Neural crest cell (in vitro differentiated cells): ENCODE measurements around the gene BIRC6. TPM values are rescaled to one million over a fixed set of nuclear protein-coding genes. Genes with fewer than 3 reads are reported as not detected.

Source experiments
- DNase-seq: peaks from one replicate; pipeline ENCODE4 v3.0.0; 2021; ENCODE audit warnings: low read depth, mixed read lengths, low spot score
- H3K27ac Mint-ChIP-seq: one replicate; pipeline ENCODE4 v1.8.0; 2021; ENCODE audit warnings: mild to moderate bottlenecking, mixed read lengths; ENCODE audit not compliant: unreplicated experiment
- H3K27me3 Mint-ChIP-seq: 2 replicates; pipeline ENCODE4 v1.8.0; 2021; ENCODE audit warnings: low read depth, mild to moderate bottlenecking, mixed read lengths
- H3K36me3 Mint-ChIP-seq: 2 replicates; pipeline ENCODE4 v1.8.0; 2021; ENCODE audit warnings: low read depth, mild to moderate bottlenecking, mixed read lengths
- H3K4me1 Mint-ChIP-seq: 2 replicates; pipeline ENCODE4 v1.8.0; 2021; ENCODE audit warnings: mixed read lengths
- H3K4me3 Mint-ChIP-seq: one replicate; pipeline ENCODE4 v1.8.0; 2021; ENCODE audit warnings: mild to moderate bottlenecking, mixed read lengths
- H3K9me3 Mint-ChIP-seq: 2 replicates; pipeline ENCODE4 v1.8.0; 2021; ENCODE audit warnings: mixed read lengths
- total RNA-seq: library from RNA; stranded (reverse); gene quantifications from 2 replicates; pipeline ENCODE4 v1.2.1, GENCODE V29; 2021
- TF ChIP-seq, protein P1 (sequence below): fragments of 200-600 bp; sonication (generic); conservative IDR thresholded peaks from 2 replicates; pipeline ENCODE4 v1.5.0; 2021; ENCODE audit warnings: antibody characterized with exemption, mild to moderate bottlenecking

Gene BIRC6
- total RNA-seq, 1 donor from 2014 or later, result 76.8 TPM

GRCh38 chr2:32611366-32611765, 254.5 kb downstream of the BIRC6 start:
- H3K36me3 Mint-ChIP-seq, result peaks cover 14% of the 10 kb centered on the region

DNA sequence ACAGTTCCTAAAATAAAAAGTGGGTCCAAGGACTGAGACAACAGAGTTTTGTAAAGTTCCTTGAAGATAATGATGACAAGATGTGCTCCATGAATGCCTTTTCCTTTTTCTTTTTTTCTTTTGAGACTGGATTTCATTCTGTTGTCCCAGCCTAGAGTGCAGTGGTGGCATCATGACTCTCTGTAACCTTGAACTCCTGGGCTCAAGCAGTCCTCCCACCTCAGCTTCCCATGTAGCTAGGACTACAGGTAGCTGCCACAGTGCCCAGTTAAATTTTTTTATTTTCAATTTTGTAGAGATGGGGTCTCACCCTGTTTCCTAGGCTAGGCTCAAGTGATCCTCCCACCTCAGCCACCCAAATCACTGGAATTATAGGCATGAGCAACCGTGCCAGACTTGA, 254.9 kb downstream of the BIRC6 start:
- Mint-ChIP-seq H3K4me3 (no peak overlapping the region), H3K27ac (no peak overlapping the region), H3K4me1 (no peaks in the 10 kb centered on the region), H3K27me3 (no peaks in the 10 kb centered on the region), H3K36me3 (peaks cover 14% of the 10 kb centered on the region), H3K9me3 (no peaks in the 10 kb centered on the region)
- no peak for DNase-seq
- TF ChIP-seq, protein P1, sequence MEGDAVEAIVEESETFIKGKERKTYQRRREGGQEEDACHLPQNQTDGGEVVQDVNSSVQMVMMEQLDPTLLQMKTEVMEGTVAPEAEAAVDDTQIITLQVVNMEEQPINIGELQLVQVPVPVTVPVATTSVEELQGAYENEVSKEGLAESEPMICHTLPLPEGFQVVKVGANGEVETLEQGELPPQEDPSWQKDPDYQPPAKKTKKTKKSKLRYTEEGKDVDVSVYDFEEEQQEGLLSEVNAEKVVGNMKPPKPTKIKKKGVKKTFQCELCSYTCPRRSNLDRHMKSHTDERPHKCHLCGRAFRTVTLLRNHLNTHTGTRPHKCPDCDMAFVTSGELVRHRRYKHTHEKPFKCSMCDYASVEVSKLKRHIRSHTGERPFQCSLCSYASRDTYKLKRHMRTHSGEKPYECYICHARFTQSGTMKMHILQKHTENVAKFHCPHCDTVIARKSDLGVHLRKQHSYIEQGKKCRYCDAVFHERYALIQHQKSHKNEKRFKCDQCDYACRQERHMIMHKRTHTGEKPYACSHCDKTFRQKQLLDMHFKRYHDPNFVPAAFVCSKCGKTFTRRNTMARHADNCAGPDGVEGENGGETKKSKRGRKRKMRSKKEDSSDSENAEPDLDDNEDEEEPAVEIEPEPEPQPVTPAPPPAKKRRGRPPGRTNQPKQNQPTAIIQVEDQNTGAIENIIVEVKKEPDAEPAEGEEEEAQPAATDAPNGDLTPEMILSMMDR, result no peak

More at GRCh38 chr2:32611366-32611765, 254.5 kb downstream of the BIRC6 start:
- Mint-ChIP-seq H3K27ac (no peak overlapping the region), H3K27me3 (no peaks in the 10 kb centered on the region), H3K4me1 (no peaks in the 10 kb centered on the region), H3K9me3 (no peaks in the 10 kb centered on the region), H3K4me3 (no peak overlapping the region)
- no peak for DNase-seq
- TF ChIP-seq, protein P1, result no peak

- Mint-ChIP-seq H3K36me3 (peaks cover 18% of the 10 kb centered on the region), H3K9me3 (no peaks in the 10 kb centered on the region), H3K4me3 (no peak overlapping the region), H3K4me1 (no peaks in the 10 kb centered on the region), H3K27me3 (no peaks in the 10 kb centered on the region), H3K27ac (no peak overlapping the region)
- no peak for DNase-seq
- TF ChIP-seq, protein P1, result no peak
Observed at GRCh38 chr2:32614084-32614483, 257.3 kb downstream of the BIRC6 start.

DNA sequence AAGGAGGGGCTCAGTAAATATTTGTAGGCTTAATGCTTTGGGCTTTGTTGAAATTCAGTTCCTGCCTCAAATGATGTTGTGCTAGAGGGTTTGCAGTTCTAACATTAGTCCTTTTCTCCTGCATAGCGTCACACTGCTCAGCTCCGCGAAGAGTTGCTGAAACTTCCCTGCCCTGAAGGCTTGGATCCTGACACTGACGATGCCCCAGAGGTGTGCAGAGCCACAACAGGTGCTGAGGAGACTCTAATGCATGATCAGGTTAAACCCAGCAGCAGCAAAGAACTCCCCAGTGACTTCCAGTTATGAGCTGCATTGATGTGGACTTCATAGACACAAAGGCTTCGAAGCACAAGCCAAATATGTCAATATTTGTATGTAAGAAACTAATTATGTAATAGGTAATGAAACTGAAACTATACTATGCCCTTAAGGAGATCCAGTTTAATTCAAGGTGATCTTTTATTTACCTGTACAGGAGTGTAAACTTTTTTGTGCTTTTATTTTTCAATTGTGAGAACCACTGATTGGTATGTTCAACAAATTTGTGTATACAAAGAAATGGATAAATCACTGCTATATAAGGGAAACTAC, 260.9 kb downstream of the BIRC6 start:
- Mint-ChIP-seq H3K4me3 (no peak overlapping the region), H3K36me3 (peaks cover 18% of the 10 kb centered on the region), H3K4me1 (no peaks in the 10 kb centered on the region), H3K9me3 (no peaks in the 10 kb centered on the region), H3K27ac (no peak overlapping the region), H3K27me3 (no peaks in the 10 kb centered on the region)
- DNase-seq, result no peak
- TF ChIP-seq, protein P1, result no peak

- H3K27ac Mint-ChIP-seq, result no peak overlapping the region
- peaks cover 7% of the 10 kb centered on the region for H3K4me1 Mint-ChIP-seq
- TF ChIP-seq, protein P1, result no peak
- peaks cover 7% of the 10 kb centered on the region for H3K36me3 Mint-ChIP-seq
- DNase-seq, result no peak
- no peaks in the 10 kb centered on the region for H3K9me3 Mint-ChIP-seq
- peaks cover 15% of the 10 kb centered on the region for H3K27me3 Mint-ChIP-seq
- no peak overlapping the region for H3K4me3 Mint-ChIP-seq
Observed at GRCh38 chr2:32622570-32623310, 265.9 kb downstream of the BIRC6 start.
